ENCODE measurements around the gene TMEM163.

TMEM163 gene

DNA sequence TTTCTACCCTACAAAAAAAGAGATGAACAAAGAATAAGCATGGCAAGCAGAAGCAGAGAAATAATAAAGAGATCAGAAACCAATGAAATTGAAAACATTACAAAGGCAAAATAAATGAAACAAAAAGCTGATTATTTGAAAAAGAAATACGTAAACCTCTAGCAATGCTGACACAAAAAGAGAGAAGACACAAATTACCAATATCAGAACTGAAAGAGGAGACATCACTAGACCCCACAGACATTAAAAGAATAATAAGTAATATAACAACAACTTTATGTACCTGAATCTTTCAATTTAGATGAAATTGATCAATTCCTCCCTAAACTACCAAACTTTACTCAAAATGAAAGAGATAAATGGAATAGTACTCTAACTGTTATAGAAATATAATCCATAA lies 75.9 kb downstream of the TMEM163 start:
- no peak overlapping the region for H3K4me3 ChIP-seq (ENCODE audit: low read depth, low read length)
- TF ChIP-seq, protein P1, sequence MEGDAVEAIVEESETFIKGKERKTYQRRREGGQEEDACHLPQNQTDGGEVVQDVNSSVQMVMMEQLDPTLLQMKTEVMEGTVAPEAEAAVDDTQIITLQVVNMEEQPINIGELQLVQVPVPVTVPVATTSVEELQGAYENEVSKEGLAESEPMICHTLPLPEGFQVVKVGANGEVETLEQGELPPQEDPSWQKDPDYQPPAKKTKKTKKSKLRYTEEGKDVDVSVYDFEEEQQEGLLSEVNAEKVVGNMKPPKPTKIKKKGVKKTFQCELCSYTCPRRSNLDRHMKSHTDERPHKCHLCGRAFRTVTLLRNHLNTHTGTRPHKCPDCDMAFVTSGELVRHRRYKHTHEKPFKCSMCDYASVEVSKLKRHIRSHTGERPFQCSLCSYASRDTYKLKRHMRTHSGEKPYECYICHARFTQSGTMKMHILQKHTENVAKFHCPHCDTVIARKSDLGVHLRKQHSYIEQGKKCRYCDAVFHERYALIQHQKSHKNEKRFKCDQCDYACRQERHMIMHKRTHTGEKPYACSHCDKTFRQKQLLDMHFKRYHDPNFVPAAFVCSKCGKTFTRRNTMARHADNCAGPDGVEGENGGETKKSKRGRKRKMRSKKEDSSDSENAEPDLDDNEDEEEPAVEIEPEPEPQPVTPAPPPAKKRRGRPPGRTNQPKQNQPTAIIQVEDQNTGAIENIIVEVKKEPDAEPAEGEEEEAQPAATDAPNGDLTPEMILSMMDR (IDR thresholded peaks at IDR 0.05; ENCODE audit: insufficient read depth, low read depth, low read length, missing control alignments) = no peak
- DNase-seq (ENCODE audit: low read depth) = no peak

DNA sequence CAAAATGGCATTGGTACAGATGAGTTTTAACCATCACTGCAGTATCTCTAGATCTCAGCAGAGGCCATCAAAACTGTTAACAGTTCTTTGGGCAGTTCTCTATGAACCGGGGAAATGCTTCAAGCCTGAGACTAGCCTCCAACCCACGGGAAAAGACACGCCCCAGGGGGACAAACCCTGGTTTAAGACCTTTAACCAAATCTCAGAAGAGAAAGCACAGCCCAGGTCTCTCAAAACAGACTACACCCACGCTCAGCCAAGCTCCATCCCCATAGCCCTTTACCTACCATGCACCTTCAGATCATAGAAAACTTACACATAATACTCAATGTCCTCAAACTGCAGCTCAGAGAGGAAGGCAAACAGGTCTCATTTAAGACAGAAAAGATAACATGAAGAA lies 78.3 kb downstream of the TMEM163 start:
- no peak for DNase-seq (ENCODE audit: low read depth)
- no peak overlapping the region for H3K4me3 ChIP-seq (ENCODE audit: low read depth, low read length)
- TF ChIP-seq, protein P1 (IDR thresholded peaks at IDR 0.05; ENCODE audit: insufficient read depth, low read depth, low read length, missing control alignments) = no peak

DNA sequence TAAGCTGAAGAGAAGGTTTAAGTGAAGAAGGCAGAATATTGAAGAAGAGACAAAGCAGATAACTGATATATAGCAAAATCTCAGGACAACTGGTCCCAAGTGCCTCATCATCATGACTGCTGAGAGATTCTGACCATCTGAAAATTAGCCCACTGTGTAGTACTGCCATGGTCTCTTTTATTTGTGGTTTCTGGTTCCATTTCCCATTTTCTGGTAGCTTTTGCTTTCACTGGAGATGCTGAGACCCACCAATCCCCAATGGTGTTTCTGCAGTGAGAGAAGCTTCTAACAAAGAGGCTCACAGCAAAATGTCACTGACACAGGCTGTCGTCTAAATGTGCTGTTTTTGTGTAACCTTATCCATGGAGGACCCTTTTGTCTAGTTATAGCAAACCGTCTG lies 79.5 kb downstream of the TMEM163 start:
- no peak overlapping the region for H3K4me3 ChIP-seq (ENCODE audit: low read depth, low read length)
- TF ChIP-seq, protein P1 (IDR thresholded peaks at IDR 0.05; ENCODE audit: insufficient read depth, low read depth, low read length, missing control alignments) = no peak
- no peak for DNase-seq (ENCODE audit: low read depth)

DNA sequence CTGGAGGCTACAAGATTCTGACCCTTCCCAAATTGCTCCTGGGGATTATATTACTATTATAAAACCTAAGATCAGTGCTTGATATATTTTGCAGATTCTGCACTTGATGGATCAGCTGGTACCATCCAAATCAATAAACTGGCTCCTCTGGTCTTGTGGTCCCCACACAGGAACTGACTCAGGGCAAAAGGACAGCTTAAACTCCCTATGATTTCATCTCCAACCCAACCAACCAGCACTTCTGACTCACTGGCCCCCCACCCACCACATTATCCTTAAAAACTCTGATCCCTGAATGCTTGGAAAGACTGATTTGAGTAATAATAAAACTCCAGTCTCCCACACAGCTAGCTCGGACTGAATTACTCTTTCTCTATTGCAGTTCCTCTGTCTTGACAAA lies 82.1 kb downstream of the TMEM163 start:
- DNase-seq (ENCODE audit: low read depth) = no peak
- H3K4me3 ChIP-seq (ENCODE audit: low read depth, low read length) = no peak overlapping the region
- TF ChIP-seq, protein P1 (IDR thresholded peaks at IDR 0.05; ENCODE audit: insufficient read depth, low read depth, low read length, missing control alignments) = no peak

DNA sequence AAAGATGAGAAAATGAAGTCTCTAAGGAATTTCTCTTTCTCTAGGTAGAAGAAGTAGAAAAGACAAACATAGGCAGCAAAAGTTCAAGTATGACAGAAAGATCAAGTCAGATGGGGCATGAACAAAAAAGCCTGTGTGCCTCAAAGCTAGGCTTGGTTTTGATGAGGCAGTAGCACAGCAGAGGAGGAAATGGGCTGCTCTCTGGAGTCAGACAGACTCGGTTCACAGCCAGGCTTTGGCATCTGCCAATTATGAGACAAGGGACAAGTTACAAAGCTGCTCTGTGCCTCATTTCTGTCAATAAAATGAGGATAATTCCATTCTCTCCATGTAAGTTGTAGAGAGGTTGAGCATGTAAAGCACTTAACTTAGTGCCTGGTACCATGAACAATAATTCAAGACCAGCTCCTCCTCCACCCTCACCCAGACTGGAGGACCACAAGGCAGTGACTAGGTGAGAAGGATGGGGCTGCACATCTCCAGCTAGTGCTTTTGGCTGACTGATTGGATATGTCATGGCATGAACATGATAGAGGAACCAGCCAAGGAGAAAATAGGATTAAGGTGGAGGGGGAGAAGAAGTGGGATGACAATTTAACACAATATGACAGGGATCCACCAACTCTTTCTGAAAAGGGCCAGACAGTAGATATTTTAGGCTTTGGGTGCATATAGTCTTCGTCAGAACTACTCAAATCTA lies 84.6 kb downstream of the TMEM163 start:
- TF ChIP-seq, protein P1 (IDR thresholded peaks at IDR 0.05; ENCODE audit: insufficient read depth, low read depth, low read length, missing control alignments) = no peak
- no peak for DNase-seq (ENCODE audit: low read depth)
- H3K4me3 ChIP-seq (ENCODE audit: low read depth, low read length) = no peak overlapping the region

DNA sequence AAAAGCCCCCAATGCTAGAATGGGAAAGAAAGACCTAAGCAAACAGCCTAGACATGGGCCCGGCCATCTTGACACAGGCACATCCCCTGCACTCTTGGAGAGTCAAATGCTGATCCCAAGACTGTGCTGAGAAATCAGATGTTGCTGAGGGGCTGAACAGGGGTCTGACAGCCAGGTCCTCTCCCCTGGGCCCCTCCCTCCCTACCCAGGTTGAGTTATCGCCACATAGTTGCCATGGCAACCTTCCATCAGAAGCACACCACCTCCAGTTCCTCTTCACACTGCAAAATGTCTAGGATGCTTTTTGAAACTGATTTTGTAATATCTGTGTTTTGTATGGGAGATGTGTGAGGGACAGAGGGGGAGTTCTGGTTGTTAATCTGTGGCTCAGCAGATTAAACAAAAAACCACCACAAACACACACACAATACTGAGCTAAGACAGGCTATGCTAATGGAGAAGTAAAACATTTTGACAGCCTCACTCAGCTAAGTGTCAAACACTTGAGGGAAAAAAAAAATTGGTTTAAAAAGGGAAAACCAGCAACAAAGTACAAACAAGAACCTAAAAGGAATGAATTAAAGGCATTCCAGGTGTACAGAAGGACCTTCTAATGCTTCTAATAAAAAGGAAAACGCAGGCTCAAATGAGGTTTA lies 88.2 kb downstream of the TMEM163 start:
- H3K4me3 ChIP-seq (ENCODE audit: low read depth, low read length) = no peak overlapping the region
- TF ChIP-seq, protein P1 (IDR thresholded peaks at IDR 0.05; ENCODE audit: insufficient read depth, low read depth, low read length, missing control alignments) = no peak
- no peak for DNase-seq (ENCODE audit: low read depth)
